HEK293 (cell line): ENCODE measurements around the gene ADPRHL1.

Experiments used
- CTCF ChIA-PET: fragments of 350-600 bp; formaldehyde crosslinking; extraction: SDS; loops from one replicate; lab custom pipeline; 2021; ENCODE audit warnings: antibody characterized with exemption; lab: Yijun Ruan, JAX
- POLR2A ChIA-PET: fragments of 300-600 bp; formaldehyde crosslinking; extraction: SDS; loops from one replicate; lab custom pipeline; 2020; ENCODE audit warnings: antibody characterized with exemption, inconsistent platforms; lab: Yijun Ruan, JAX
- H3K27ac ChIP-seq: fragments of 200-500 bp; sonication (Bioruptor generic); 2 replicates; pipeline ENCODE4 v1.5.1; 2014; ENCODE audit warnings: low read depth, low read length, control low read depth, inconsistent platforms; ENCODE audit errors: extremely low read depth
- H3K36me3 ChIP-seq, 2 experiments: fragments of 200-500 bp in 1 of 2; sonication (Bioruptor generic) in 1 of 2; 1 replicate in 1 of 2; 2 replicates in 1 of 2; pipeline ENCODE4 v1.5.1; 2014 to 2017; ENCODE audit warnings: inconsistent platforms in 2 of 2, low read length in 2 of 2; ENCODE audit not compliant: control insufficient read depth in 2 of 2, insufficient read depth in 1 of 2
- H3K4me1 ChIP-seq: fragments of 200-500 bp; sonication (Bioruptor generic); 2 replicates; pipeline ENCODE4 v1.5.1; 2014; ENCODE audit warnings: mild to moderate bottlenecking, low read length, inconsistent platforms; ENCODE audit not compliant: control insufficient read depth, insufficient read depth
- H3K4me3 ChIP-seq: 2 replicates; pipeline ENCODE4 v1.5.1; 2011; ENCODE audit warnings: low read depth, mild to moderate bottlenecking, control low read depth, low read length, moderate library complexity
- H3K9me3 ChIP-seq: fragments of 200-500 bp; sonication (Bioruptor generic); 2 replicates; pipeline ENCODE4 v1.5.1; 2014; ENCODE audit warnings: low read depth, low read length, inconsistent platforms; ENCODE audit not compliant: control insufficient read depth, insufficient read depth
- BCL11A ChIP-seq: fragments of 450-650 bp; formaldehyde crosslinking; IDR thresholded peaks from 2 replicates; pipeline ENCODE4 v1.5.1; 2016; ENCODE audit warnings: low read depth, missing biosample characterization, missing genetic modification characterization
- INSM2 ChIP-seq: fragments of 450-650 bp; formaldehyde crosslinking; IDR thresholded peaks from 2 replicates; pipeline ENCODE4 v1.5.1; 2016; ENCODE audit warnings: missing biosample characterization, missing genetic modification characterization
- PRDM1 ChIP-seq: fragments of 450-650 bp; formaldehyde crosslinking; IDR thresholded peaks from 2 replicates; pipeline ENCODE4; 2016; ENCODE audit warnings: missing biosample characterization, missing genetic modification characterization
- YY1 ChIP-seq: fragments of 450-650 bp; formaldehyde crosslinking; IDR thresholded peaks from 2 replicates; pipeline ENCODE4 v1.5.1; 2018; ENCODE audit warnings: missing biosample characterization, missing genetic modification characterization
- ZBTB10 ChIP-seq: fragments of 450-650 bp; formaldehyde crosslinking; IDR thresholded peaks from 2 replicates; pipeline ENCODE4 v1.5.1; 2016; ENCODE audit warnings: missing biosample characterization, missing genetic modification characterization
- ZFP69B ChIP-seq: fragments of 450-650 bp; formaldehyde crosslinking; IDR thresholded peaks from 2 replicates; pipeline ENCODE4 v1.5.1; 2016; ENCODE audit warnings: missing biosample characterization, missing genetic modification characterization
- ZNF121 ChIP-seq: fragments of 450-650 bp; formaldehyde crosslinking; IDR thresholded peaks from 2 replicates; pipeline ENCODE4 v1.5.1; 2016; ENCODE audit warnings: missing biosample characterization, missing genetic modification characterization
- ZNF146 ChIP-seq: fragments of 450-650 bp; formaldehyde crosslinking; IDR thresholded peaks from 2 replicates; pipeline ENCODE4 v1.5.1; 2016; ENCODE audit warnings: missing biosample characterization, missing genetic modification characterization
- ZNF248 ChIP-seq: fragments of 450-650 bp; formaldehyde crosslinking; IDR thresholded peaks from 2 replicates; pipeline ENCODE4 v1.5.1; 2017; ENCODE audit warnings: missing biosample characterization, missing genetic modification characterization
- ZNF26 ChIP-seq: fragments of 450-650 bp; formaldehyde crosslinking; IDR thresholded peaks from 2 replicates; pipeline ENCODE4 v1.5.1; 2016; ENCODE audit warnings: missing biosample characterization, missing genetic modification characterization
- ZNF426 ChIP-seq: fragments of 450-650 bp; formaldehyde crosslinking; IDR thresholded peaks from 2 replicates; pipeline ENCODE4 v1.5.1; 2017; ENCODE audit warnings: missing biosample characterization, missing genetic modification characterization, mild to moderate bottlenecking, inconsistent platforms, moderate library complexity
- ZNF473 ChIP-seq: fragments of 450-650 bp; formaldehyde crosslinking; IDR thresholded peaks from 2 replicates; pipeline ENCODE4 v1.5.1; 2017; ENCODE audit warnings: missing biosample characterization, missing genetic modification characterization
- ZNF530 ChIP-seq: fragments of 450-650 bp; formaldehyde crosslinking; IDR thresholded peaks from 2 replicates; pipeline ENCODE4 v1.5.1; 2016; ENCODE audit warnings: low read depth, missing biosample characterization, missing genetic modification characterization
- ZNF639 ChIP-seq: fragments of 450-650 bp; formaldehyde crosslinking; IDR thresholded peaks from 2 replicates; pipeline ENCODE4 v1.5.1; 2016; ENCODE audit warnings: missing biosample characterization, missing genetic modification characterization
- ZNF785 ChIP-seq: fragments of 450-650 bp; formaldehyde crosslinking; IDR thresholded peaks from 2 replicates; pipeline ENCODE4 v1.5.1; 2016; ENCODE audit warnings: missing biosample characterization, missing genetic modification characterization
- ZNF837 ChIP-seq: fragments of 450-650 bp; formaldehyde crosslinking; IDR thresholded peaks from 2 replicates; pipeline ENCODE4 v1.5.1; 2016; ENCODE audit warnings: missing biosample characterization, missing genetic modification characterization
- ZSCAN23 ChIP-seq: fragments of 450-650 bp; formaldehyde crosslinking; IDR thresholded peaks from 2 replicates; pipeline ENCODE4 v1.5.1; 2016; ENCODE audit warnings: missing biosample characterization, missing genetic modification characterization
- ZSCAN4 ChIP-seq: fragments of 450-650 bp; formaldehyde crosslinking; IDR thresholded peaks from 2 replicates; pipeline ENCODE4 v1.5.1; 2017; ENCODE audit warnings: missing biosample characterization, missing genetic modification characterization
- TF ChIP-seq, protein P1 (sequence below): sonication (generic); formaldehyde crosslinking; IDR thresholded peaks from 2 replicates; pipeline ENCODE4 v1.8.1; 2022; ENCODE audit warnings: mild to moderate bottlenecking, moderate library complexity, missing genetic modification reagents
- TF ChIP-seq, protein P2 (sequence below): fragments of 450-650 bp; formaldehyde crosslinking; IDR thresholded peaks from 2 replicates; pipeline ENCODE4 v1.5.1; 2017; ENCODE audit warnings: missing biosample characterization, missing genetic modification characterization

The ADPRHL1 gene

GRCh38 chr13:113397608-113398425, 55.5 kb downstream of the ADPRHL1 start:
- H3K27ac ChIP-seq = no peak overlapping the region
- no peak overlapping the region for H3K4me3 ChIP-seq
- no peaks in the 10 kb centered on the region for H3K9me3 ChIP-seq
- H3K4me1 ChIP-seq = no peaks in the 10 kb centered on the region
- H3K36me3 ChIP-seq = no peaks in the 10 kb centered on the region
- TF ChIP-seq ZNF639 (no peak), ZNF121 (no peak), PRDM1 (tag by site-specific recombination) (no peak), ZBTB10 (tag by site-specific recombination) (no peak), ZNF248 (tag by site-specific recombination) (no peak), ZNF837 (no peak), YY1 (tag by site-specific recombination) (no peak), ZNF146 (no peak), ZFP69B (tag by site-specific recombination) (no peak), ZNF426 (tag by site-specific recombination) (no peak), ZNF530 (tag by site-specific recombination) (no peak), ZNF473 (tag by site-specific recombination) (no peak), INSM2 (tag by site-specific recombination) (no peak), BCL11A (tag by site-specific recombination) (no peak), ZNF26 (tag by site-specific recombination) (no peak), ZSCAN23 (tag by site-specific recombination) (no peak), ZSCAN4 (tag by site-specific recombination) (no peak), ZNF785 (tag by site-specific recombination) (no peak)
- TF ChIP-seq, protein P1, sequence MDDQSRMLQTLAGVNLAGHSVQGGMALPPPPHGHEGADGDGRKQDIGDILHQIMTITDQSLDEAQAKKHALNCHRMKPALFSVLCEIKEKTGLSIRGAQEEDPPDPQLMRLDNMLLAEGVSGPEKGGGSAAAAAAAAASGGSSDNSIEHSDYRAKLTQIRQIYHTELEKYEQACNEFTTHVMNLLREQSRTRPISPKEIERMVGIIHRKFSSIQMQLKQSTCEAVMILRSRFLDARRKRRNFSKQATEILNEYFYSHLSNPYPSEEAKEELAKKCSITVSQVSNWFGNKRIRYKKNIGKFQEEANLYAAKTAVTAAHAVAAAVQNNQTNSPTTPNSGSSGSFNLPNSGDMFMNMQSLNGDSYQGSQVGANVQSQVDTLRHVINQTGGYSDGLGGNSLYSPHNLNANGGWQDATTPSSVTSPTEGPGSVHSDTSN (CRISPR knock-in tag) = no peak
- TF ChIP-seq, protein P2, sequence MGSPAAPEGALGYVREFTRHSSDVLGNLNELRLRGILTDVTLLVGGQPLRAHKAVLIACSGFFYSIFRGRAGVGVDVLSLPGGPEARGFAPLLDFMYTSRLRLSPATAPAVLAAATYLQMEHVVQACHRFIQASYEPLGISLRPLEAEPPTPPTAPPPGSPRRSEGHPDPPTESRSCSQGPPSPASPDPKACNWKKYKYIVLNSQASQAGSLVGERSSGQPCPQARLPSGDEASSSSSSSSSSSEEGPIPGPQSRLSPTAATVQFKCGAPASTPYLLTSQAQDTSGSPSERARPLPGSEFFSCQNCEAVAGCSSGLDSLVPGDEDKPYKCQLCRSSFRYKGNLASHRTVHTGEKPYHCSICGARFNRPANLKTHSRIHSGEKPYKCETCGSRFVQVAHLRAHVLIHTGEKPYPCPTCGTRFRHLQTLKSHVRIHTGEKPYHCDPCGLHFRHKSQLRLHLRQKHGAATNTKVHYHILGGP (tag by site-specific recombination) = no peak
- POLR2A ChIA-PET = no interaction called here
- CTCF ChIA-PET = no interaction called here
